ENCODE results near the gene CTNNBL1. TPM values are rescaled to one million over a fixed set of nuclear protein-coding genes. Genes with fewer than 3 reads are reported as not detected.

CTNNBL1 gene
- total and polyA plus RNA-seq, 2 experiments from 2014 or later, result 36.3 to 68.7 TPM

GRCh38 chr20:37776049-37776448, 82.2 kb downstream of the CTNNBL1 start (continued):
- no peak for TF ChIP-seq POLR2AphosphoS5 (IDR thresholded peaks at IDR 0.05; ENCODE audit: low read depth)
- TF ChIP-seq ZNF462 (CRISPR knock-in tag; IDR thresholded peaks at IDR 0.05), result no peak
- TF ChIP-seq EZH2phosphoT487 (IDR thresholded peaks at IDR 0.05; ENCODE audit: unreplicated experiment), result no peak

- no peaks in the 10 kb centered on the region for H3K27me3 Mint-ChIP-seq (ENCODE audit: insufficient read depth, low read depth, poor library complexity)
- no peak overlapping the region for H2AFZ ChIP-seq
- ATAC-seq, result no peak
- TF ChIP-seq CREB1 (CRISPR knock-in tag; IDR thresholded peaks at IDR 0.05; ENCODE audit: low read depth), result no peak
- no peak for TF ChIP-seq STAT1 (IDR thresholded peaks at IDR 0.05; ENCODE audit: unreplicated experiment)
- no peak for TF ChIP-seq POLR2AphosphoS5 (IDR thresholded peaks at IDR 0.05; ENCODE audit: low read depth)
- TF ChIP-seq ZNF462 (CRISPR knock-in tag; IDR thresholded peaks at IDR 0.05), result no peak
- TF ChIP-seq CTCF (conservative IDR thresholded peaks at IDR 0.05; ENCODE audit: low read depth in 2 of 2), result no peak
- TF ChIP-seq ZNF331 (CRISPR knock-in tag; IDR thresholded peaks at IDR 0.05; ENCODE audit: low read depth), result no peak
- TF ChIP-seq JUNB (IDR thresholded peaks at IDR 0.05; ENCODE audit: unreplicated experiment), result no peak
Observed at GRCh38 chr20:37776526-37776925, 82.7 kb downstream of the CTNNBL1 start.

More at GRCh38 chr20:37776526-37776925, 82.7 kb downstream of the CTNNBL1 start:
- no peaks in the 10 kb centered on the region for H3F3A ChIP-seq (replicated peaks; ENCODE audit: low read depth)
- no peak overlapping the region for H3K4me3 ChIP-seq
- H3K4me1 ChIP-seq (ENCODE audit: insufficient read depth), result no peaks in the 10 kb centered on the region
- Mint-ChIP-seq H3K36me3 (ENCODE audit: low read depth) (no peaks in the 10 kb centered on the region), H3K4me3 (no peak overlapping the region), H3K27ac (no peak overlapping the region), H3K9me3 (no peaks in the 10 kb centered on the region), H3K4me1 (no peaks in the 10 kb centered on the region)
- 0 out of 2 replicates have a peak, but pooled peaks cover 2% of the 10 kb centered on the region for H3K36me3 ChIP-seq (ENCODE audit: insufficient read depth)
- H3K27me3 ChIP-seq (ENCODE audit: insufficient read depth), result no peaks in the 10 kb centered on the region
- no peaks in the 10 kb centered on the region for H3K9me2 ChIP-seq (ENCODE audit: insufficient read depth)
- no peak for DNase-seq (ENCODE audit: low spot score)
- peaks cover 4% of the 10 kb centered on the region; the same call in 1 of the 2 replicates for H4K20me1 ChIP-seq (replicated peaks; ENCODE audit: insufficient read depth)
- H3K27ac ChIP-seq (ENCODE audit: low read depth), result no peak overlapping the region
- no peak overlapping the region for H3K4me2 ChIP-seq
- no peaks in the 10 kb centered on the region for H3K79me2 ChIP-seq (replicated peaks; ENCODE audit: insufficient read depth)

Measured in GM23338 (cell line).